ENCODE data around the gene SLC6A4.

The SLC6A4 gene

GRCh38 chr17:30224419-30224960 is 11.0 kb downstream of the SLC6A4 start:
- TF ChIP-seq ZBTB7A (IDR thresholded peaks at IDR 0.05; ENCODE audit: low read depth) (no peak), FOXM1 (IDR thresholded peaks at IDR 0.05; ENCODE audit: borderline replicate concordance, low read depth) (no peak), CEBPB (IDR thresholded peaks at IDR 0.05) (no peak), EP300 (IDR thresholded peaks at IDR 0.05; ENCODE audit: borderline replicate concordance) (no peak), MAX (IDR thresholded peaks at IDR 0.05) (no peak), TEAD4 (IDR thresholded peaks at IDR 0.05) (no peak)

- no peak for TF ChIP-seq FOXM1 (IDR thresholded peaks at IDR 0.05; ENCODE audit: borderline replicate concordance, low read depth)
- no peak for TF ChIP-seq YY1 (IDR thresholded peaks at IDR 0.05; ENCODE audit: low read depth)
- TF ChIP-seq TCF12 (IDR thresholded peaks at IDR 0.05; ENCODE audit: low read depth) = no peak
- TF ChIP-seq RAD21 (IDR thresholded peaks at IDR 0.05; ENCODE audit: low read depth) = no peak
- no peak for TF ChIP-seq MAX (IDR thresholded peaks at IDR 0.05)
- TF ChIP-seq ZBTB7A (IDR thresholded peaks at IDR 0.05; ENCODE audit: low read depth) = no peak
- no peak for TF ChIP-seq TAF1 (IDR thresholded peaks at IDR 0.05; ENCODE audit: low read depth)
- no peak for TF ChIP-seq EGR1 (IDR thresholded peaks at IDR 0.05)
- no peak for TF ChIP-seq TEAD4 (IDR thresholded peaks at IDR 0.05)
- no peak for TF ChIP-seq EP300 (IDR thresholded peaks at IDR 0.05; ENCODE audit: borderline replicate concordance)
- TF ChIP-seq CEBPB (IDR thresholded peaks at IDR 0.05) = no peak
Observed at GRCh38 chr17:30222721-30223175, 12.7 kb downstream of the SLC6A4 start.

- TF ChIP-seq ZBTB7A (IDR thresholded peaks at IDR 0.05; ENCODE audit: low read depth) = no peak
- no peak for TF ChIP-seq TAF1 (IDR thresholded peaks at IDR 0.05; ENCODE audit: low read depth)
- no peak for TF ChIP-seq NFIC (IDR thresholded peaks at IDR 0.05)
- no peak for TF ChIP-seq RAD21 (IDR thresholded peaks at IDR 0.05; ENCODE audit: low read depth)
- TF ChIP-seq REST (IDR thresholded peaks at IDR 0.05; ENCODE audit: low read depth) = no peak
- TF ChIP-seq EGR1 (IDR thresholded peaks at IDR 0.05) = no peak
- no peak for TF ChIP-seq USF1 (IDR thresholded peaks at IDR 0.05)
- TF ChIP-seq MAX (IDR thresholded peaks at IDR 0.05) = no peak
- no peak for TF ChIP-seq CEBPB (IDR thresholded peaks at IDR 0.05)
- TF ChIP-seq TCF12 (IDR thresholded peaks at IDR 0.05; ENCODE audit: low read depth) = no peak
Observed at GRCh38 chr17:30222251-30222650, 13.2 kb downstream of the SLC6A4 start.

- TF ChIP-seq FOXM1 (IDR thresholded peaks at IDR 0.05; ENCODE audit: borderline replicate concordance, low read depth) (no peak), TCF12 (IDR thresholded peaks at IDR 0.05; ENCODE audit: low read depth) (no peak), REST (IDR thresholded peaks at IDR 0.05; ENCODE audit: low read depth) (no peak), MAX (IDR thresholded peaks at IDR 0.05) (no peak), EP300 (IDR thresholded peaks at IDR 0.05; ENCODE audit: borderline replicate concordance) (no peak), EGR1 (IDR thresholded peaks at IDR 0.05) (no peak), ZBTB7A (IDR thresholded peaks at IDR 0.05; ENCODE audit: low read depth) (no peak), CREB1 (IDR thresholded peaks at IDR 0.05; ENCODE audit: low read depth) (no peak), USF1 (IDR thresholded peaks at IDR 0.05) (no peak), TEAD4 (IDR thresholded peaks at IDR 0.05) (no peak), RAD21 (IDR thresholded peaks at IDR 0.05; ENCODE audit: low read depth) (no peak), CEBPB (IDR thresholded peaks at IDR 0.05) (no peak), NFIC (IDR thresholded peaks at IDR 0.05) (no peak), TAF1 (IDR thresholded peaks at IDR 0.05; ENCODE audit: low read depth) (no peak), YY1 (IDR thresholded peaks at IDR 0.05; ENCODE audit: low read depth) (no peak)
Observed at GRCh38 chr17:30221346-30221745, 14.2 kb downstream of the SLC6A4 start.

- TF ChIP-seq TCF12 (IDR thresholded peaks at IDR 0.05; ENCODE audit: low read depth) = no peak
- no peak for TF ChIP-seq NFIC (IDR thresholded peaks at IDR 0.05)
- TF ChIP-seq MAX (IDR thresholded peaks at IDR 0.05) = no peak
- TF ChIP-seq RAD21 (IDR thresholded peaks at IDR 0.05; ENCODE audit: low read depth) = no peak
- no peak for TF ChIP-seq EGR1 (IDR thresholded peaks at IDR 0.05)
- TF ChIP-seq ZBTB7A (IDR thresholded peaks at IDR 0.05; ENCODE audit: low read depth) = no peak
- no peak for TF ChIP-seq TAF1 (IDR thresholded peaks at IDR 0.05; ENCODE audit: low read depth)
- no peak for TF ChIP-seq CREB1 (IDR thresholded peaks at IDR 0.05; ENCODE audit: low read depth)
- no peak for TF ChIP-seq TEAD4 (IDR thresholded peaks at IDR 0.05)
Observed at GRCh38 chr17:30220414-30220813, 15.1 kb downstream of the SLC6A4 start.
